ENCODE measurements around the gene CASTOR2. TPM values are rescaled to one million over a fixed set of nuclear protein-coding genes. Genes with fewer than 3 reads are reported as not detected.
A peak's percentile ranks its signal among the peaks of the same experiment; 100 is the strongest.

Gene CASTOR2
- total RNA-seq, 6 experiments from 2014 or later = 20.0 to 26.1 (median 23.2) TPM

DNA sequence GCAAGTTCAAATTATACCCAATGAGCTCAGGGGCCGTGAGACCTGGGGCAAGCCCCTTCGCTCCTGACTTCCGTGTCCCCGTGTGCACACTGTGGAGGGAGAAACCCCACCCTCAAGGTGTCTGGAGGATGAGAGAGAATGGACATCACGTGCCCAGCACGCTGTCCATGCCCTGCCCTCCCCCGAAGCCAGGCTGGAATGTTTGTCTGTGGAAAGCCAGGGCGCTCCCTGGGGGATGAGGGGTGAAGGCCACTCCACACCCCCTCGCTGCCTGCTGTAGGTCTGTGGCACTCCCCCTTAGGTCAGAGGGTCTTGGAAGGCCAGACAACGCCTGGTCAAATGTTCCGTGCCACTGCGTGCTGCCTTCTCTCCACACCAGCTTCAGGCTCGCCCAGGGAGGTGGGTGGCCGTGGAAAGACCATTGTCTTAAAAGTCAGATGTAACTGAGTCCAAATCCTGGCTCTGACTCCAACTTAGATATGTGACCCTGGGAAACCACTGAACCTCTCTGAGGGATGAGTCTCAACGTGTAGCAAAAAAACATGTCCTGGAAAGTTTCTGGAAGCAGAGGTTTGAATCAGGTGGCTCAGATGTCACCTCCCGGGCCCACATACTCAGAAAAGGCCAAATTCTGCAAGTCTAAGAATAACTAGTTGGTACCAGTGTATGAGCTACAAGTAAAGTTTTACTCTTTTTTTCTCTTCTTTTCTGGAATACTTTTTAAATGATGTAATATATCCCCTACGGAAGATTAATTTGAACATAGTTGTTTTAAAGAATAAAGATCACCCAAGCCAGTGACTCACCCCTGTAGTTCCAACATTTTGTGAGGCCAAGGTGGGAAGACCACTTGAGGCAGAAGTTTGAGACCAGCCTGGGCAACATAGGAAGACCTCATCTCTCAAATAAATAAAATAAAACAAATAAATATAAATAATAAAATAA lies 84.2 kb downstream of the CASTOR2 start:
- no peak for DNase-seq
- peaks cover 11% of the 10 kb centered on the region for H3K36me3 Mint-ChIP-seq (ENCODE audit: low read depth)
- peak overlapping the region; percentile 48 for H3K27ac Mint-ChIP-seq
- no peaks in the 10 kb centered on the region; the same call in none of the 2 replicates for H3K27me3 Mint-ChIP-seq (ENCODE audit: insufficient read depth)
- H3K4me1 Mint-ChIP-seq (ENCODE audit: low read depth) = peaks cover 13% of the 10 kb centered on the region
- H3K9me3 Mint-ChIP-seq = no peaks in the 10 kb centered on the region
- TF ChIP-seq, protein P1, sequence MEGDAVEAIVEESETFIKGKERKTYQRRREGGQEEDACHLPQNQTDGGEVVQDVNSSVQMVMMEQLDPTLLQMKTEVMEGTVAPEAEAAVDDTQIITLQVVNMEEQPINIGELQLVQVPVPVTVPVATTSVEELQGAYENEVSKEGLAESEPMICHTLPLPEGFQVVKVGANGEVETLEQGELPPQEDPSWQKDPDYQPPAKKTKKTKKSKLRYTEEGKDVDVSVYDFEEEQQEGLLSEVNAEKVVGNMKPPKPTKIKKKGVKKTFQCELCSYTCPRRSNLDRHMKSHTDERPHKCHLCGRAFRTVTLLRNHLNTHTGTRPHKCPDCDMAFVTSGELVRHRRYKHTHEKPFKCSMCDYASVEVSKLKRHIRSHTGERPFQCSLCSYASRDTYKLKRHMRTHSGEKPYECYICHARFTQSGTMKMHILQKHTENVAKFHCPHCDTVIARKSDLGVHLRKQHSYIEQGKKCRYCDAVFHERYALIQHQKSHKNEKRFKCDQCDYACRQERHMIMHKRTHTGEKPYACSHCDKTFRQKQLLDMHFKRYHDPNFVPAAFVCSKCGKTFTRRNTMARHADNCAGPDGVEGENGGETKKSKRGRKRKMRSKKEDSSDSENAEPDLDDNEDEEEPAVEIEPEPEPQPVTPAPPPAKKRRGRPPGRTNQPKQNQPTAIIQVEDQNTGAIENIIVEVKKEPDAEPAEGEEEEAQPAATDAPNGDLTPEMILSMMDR (IDR thresholded peaks at IDR 0.05) = no peak
- H3K4me3 Mint-ChIP-seq = no peak overlapping the region

DNA sequence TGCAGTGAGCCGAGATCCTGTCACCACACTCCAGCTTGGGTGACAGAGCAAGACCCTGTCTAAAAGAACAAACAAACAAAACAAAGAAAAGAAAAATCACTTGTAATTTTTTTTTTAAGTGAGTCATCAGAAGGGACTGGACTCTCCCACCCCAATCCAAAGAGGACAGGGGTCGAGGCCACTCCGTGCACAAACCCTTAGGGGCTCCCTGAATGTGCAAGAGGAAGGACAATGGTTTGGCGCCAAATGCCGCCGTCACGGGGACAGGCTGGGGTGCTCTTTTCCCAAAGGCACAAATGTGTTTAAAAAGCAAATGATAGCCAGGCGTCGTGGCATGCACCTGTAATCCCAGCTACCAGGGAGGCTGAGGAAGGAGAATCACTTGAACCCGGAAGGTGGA lies 85.3 kb downstream of the CASTOR2 start:
- no peak for DNase-seq
- no peaks in the 10 kb centered on the region for H3K9me3 Mint-ChIP-seq
- no peak overlapping the region for H3K27ac Mint-ChIP-seq

DNA sequence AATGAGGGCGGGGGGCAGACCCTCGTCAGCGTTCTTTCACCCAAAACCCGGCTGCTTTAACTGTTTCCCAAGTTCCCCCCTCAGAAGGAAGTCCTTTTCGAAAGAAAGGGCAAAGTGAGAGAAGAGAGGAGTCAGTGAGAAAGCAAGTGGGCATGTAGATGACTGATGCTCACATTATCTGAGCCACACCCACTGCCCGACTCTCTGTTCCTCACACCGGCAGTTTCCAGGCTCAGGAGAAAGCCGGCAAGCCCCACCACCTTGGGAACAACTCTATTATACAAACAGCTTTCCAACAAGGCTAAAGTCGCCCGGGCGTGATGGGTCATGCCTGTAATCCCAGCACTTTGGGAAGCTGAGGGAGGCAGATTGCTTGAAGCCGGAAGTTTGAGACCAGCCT lies 86.0 kb downstream of the CASTOR2 start:
- peaks cover 21% of the 10 kb centered on the region for H3K36me3 Mint-ChIP-seq (ENCODE audit: low read depth)
- H3K27ac Mint-ChIP-seq = no peak overlapping the region
- no peaks in the 10 kb centered on the region; the same call in none of the 2 replicates for H3K27me3 Mint-ChIP-seq (ENCODE audit: insufficient read depth)
- no peak overlapping the region for H3K4me3 Mint-ChIP-seq
- H3K9me3 Mint-ChIP-seq = no peaks in the 10 kb centered on the region
- TF ChIP-seq, protein P1 (IDR thresholded peaks at IDR 0.05) = no peak
- peaks cover 27% of the 10 kb centered on the region for H3K4me1 Mint-ChIP-seq (ENCODE audit: low read depth)
- no peak for DNase-seq

More for the DNA sequence above, 85.3 kb downstream of the CASTOR2 start:
- H3K4me3 Mint-ChIP-seq = no peak overlapping the region
- H3K4me1 Mint-ChIP-seq (ENCODE audit: low read depth) = peaks cover 21% of the 10 kb centered on the region
- TF ChIP-seq, protein P1 (IDR thresholded peaks at IDR 0.05) = no peak
- peaks cover 14% of the 10 kb centered on the region for H3K36me3 Mint-ChIP-seq (ENCODE audit: low read depth)
- H3K27me3 Mint-ChIP-seq (ENCODE audit: insufficient read depth) = no peaks in the 10 kb centered on the region; the same call in none of the 2 replicates

DNA sequence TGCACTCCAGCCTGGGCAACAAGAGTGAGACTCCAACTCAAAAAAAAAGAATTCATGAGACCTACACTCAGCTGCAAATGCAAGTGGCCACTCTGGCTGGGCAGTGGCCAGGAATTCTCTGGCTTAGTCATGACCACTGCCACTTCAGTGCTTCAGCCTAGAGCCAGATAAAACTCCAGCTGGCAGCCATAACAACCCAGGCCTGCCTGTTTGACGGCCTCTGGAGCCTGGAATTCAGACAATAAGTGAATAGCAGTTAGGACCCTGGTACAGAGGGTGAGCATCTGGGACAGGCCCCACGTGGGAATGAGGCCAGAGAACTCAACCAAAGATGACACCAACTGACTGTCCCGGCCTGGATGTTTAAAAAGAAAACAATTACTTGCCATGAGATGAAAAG lies 90.2 kb downstream of the CASTOR2 start:
- TF ChIP-seq, protein P1 (IDR thresholded peaks at IDR 0.05) = no peak
- Mint-ChIP-seq H3K9me3 (no peaks in the 10 kb centered on the region), H3K27me3 (ENCODE audit: insufficient read depth) (no peaks in the 10 kb centered on the region; the same call in 1 of the 2 replicates), H3K36me3 (ENCODE audit: low read depth) (peaks cover 23% of the 10 kb centered on the region), H3K4me3 (peak overlapping the region; percentile 33), H3K27ac (peak overlapping the region; percentile 93), H3K4me1 (ENCODE audit: low read depth) (peaks cover 34% of the 10 kb centered on the region)
- DNase-seq = peak; percentile 77

DNA sequence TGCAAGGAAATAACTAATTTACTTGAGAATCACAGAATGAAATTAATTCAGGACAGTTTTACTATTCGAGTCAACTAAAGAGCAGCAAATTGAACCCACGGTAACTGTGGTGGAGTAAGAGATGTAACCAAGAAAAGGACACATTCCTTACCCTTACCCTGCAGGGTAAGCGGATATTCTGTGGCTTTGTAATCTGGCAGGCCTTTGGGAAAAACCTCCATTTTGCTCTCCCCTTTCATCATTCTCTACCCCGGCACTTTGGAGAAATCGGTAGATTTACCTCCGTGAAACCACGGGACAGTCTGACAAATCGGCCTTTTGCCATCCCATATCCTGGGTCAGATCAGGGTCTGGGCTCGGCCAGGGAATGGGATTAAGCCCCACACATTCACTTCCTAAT lies 90.7 kb downstream of the CASTOR2 start:
- Mint-ChIP-seq H3K27me3 (ENCODE audit: insufficient read depth) (no peaks in the 10 kb centered on the region; the same call in 1 of the 2 replicates), H3K4me3 (peak overlapping the region; percentile 33), H3K36me3 (ENCODE audit: low read depth) (peaks cover 23% of the 10 kb centered on the region), H3K27ac (peak overlapping the region; percentile 93), H3K9me3 (no peaks in the 10 kb centered on the region), H3K4me1 (ENCODE audit: low read depth) (peaks cover 34% of the 10 kb centered on the region)
- DNase-seq = no peak
- TF ChIP-seq, protein P1 (IDR thresholded peaks at IDR 0.05) = no peak

Data from HFFc6 (cell line).